ENCODE data around the gene KRT15. TPM values are rescaled to one million over a fixed set of nuclear protein-coding genes. Genes with fewer than 3 reads are reported as not detected.
A peak's percentile ranks its signal among the peaks of the same experiment; 100 is the strongest.

The KRT15 gene
- total and polyA plus RNA-seq, 9 of the 15 experiments (the other 6 are each of a cell fraction or from before 2014, with no cell fraction given) = 0.28 to 4.4 (median 0.56) TPM

GRCh38 chr17:41510251-41511065 is 8.2 kb downstream of the KRT15 start (continued):
- TF ChIP-seq RAD51 (IDR thresholded peaks at IDR 0.05; ENCODE audit: borderline replicate concordance, low read depth) (no peak), EHMT2 (IDR thresholded peaks at IDR 0.05) (0 out of 2 replicates have a peak, but pooled peaks have one; percentile 30), SRSF1 (IDR thresholded peaks at IDR 0.05; ENCODE audit: low read depth, low read length) (no peak), NR1H2 (CRISPR knock-in tag; IDR thresholded peaks at IDR 0.05) (no peak), ZNF121 (CRISPR knock-in tag; conservative IDR thresholded peaks at IDR 0.05) (no peak), MGA (IDR thresholded peaks at IDR 0.05) (no peak), ZNF239 (CRISPR knock-in tag; IDR thresholded peaks at IDR 0.05) (no peak), XRCC4 (IDR thresholded peaks at IDR 0.05; ENCODE audit: extremely low read depth, insufficient read depth, insufficient read length) (no peak), ARID1B (IDR thresholded peaks at IDR 0.05) (no peak), ZNF395 (CRISPR knock-in tag; IDR thresholded peaks at IDR 0.05) (no peak), GTF2B (IDR thresholded peaks at IDR 0.05; ENCODE audit: extremely low read depth, insufficient read length) (no peak)
